ENCODE measurements around the gene NUP210L. TPM values are rescaled to one million over a fixed set of nuclear protein-coding genes. Genes with fewer than 3 reads are reported as not detected.

NUP210L gene
- total RNA-seq, 5 donors from 2014 or later (not counting 1 experiment from before 2014, with no cell fraction given): 0.10 to 0.35 (median 0.18) TPM

DNA sequence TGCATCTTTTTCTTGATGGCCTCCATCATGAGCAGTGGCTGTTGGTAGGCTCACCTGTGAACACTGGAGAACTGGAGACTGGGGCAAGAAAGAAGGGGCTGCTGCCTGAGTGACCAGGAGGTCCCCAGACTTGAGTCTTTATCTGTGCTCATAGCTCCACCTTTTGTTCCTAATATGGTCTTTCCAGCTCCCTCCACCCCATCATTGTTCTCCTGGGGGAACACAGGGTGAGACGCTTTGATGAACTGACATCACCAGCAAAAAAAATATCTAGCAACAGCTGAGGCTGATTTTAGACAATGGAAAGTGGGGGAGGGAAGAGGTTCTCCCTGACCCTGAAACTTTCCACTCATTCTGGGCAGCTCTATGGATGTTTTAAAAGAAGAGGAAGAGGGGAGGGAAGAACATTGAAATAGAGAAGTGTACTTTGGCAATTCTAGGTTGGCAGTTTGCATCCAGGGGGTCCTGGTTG lies 37.2 kb upstream of the NUP210L start, which contains the start of gene TPM3:
TPM3 (minus strand) TSS at position 111 of the 472 bp plus-strand sequence; CDS start at position 29, 82 bp downstream.
- Histone ChIP-seq H3K27ac (ENCODE audit: low read length) (no peak within 1 kb of the TSS), H3K4me3 (ENCODE audit: control insufficient read depth in 1 of 2, extremely low read depth in 1 of 2, low read length in 1 of 2) (no peak within 1 kb of the TSS), H3K27me3 (replicated peaks in 1 of 2; ENCODE audit: control insufficient read depth in 2 of 2, extremely low read depth in 1 of 2, insufficient read depth in 2 of 2, low read length in 1 of 2) (peaks cover 0 to 18% of the 10 kb centered on the region in 2 experiments), H3K9me3 (no peaks in the 10 kb centered on the region), H3K36me3 (ENCODE audit: control insufficient read depth in 2 of 2, extremely low read depth in 1 of 2, insufficient read depth in 1 of 2, low read length in 1 of 2) (no peaks in the 10 kb centered on the region), H3K4me1 (ENCODE audit: control insufficient read depth in 1 of 2, extremely low read depth in 1 of 2, insufficient read depth in 2 of 2, low read length in 2 of 2) (no peaks in the 10 kb centered on the region)
- DNase-seq (no peak), ATAC-seq (replicated peaks in 1 of 4) (no peak)
- Mint-ChIP-seq H3K27ac (no peak within 1 kb of the TSS), H3K36me3 (no peaks in the 10 kb centered on the region), H3K27me3 (peaks cover 13 to 28% of the 10 kb centered on the region in 2 donors), H3K4me1 (no peaks in the 10 kb centered on the region), H3K9me3 (no peaks in the 10 kb centered on the region), H3K4me3 (no peak within 1 kb of the TSS)
- ChIA-PET CTCF (interaction anchor here in 1 of 2 donors (0.6 kb wide), 1 partner anchor 80 kb away, joined by 5 read pairs; no protein-coding TSS in a partner anchor), POLR2A (interaction anchor here (0.6 to 0.7 kb wide), 3 partner anchors 141 to 388 kb away, joined by 4 to 5 read pairs (median 4); no protein-coding TSS in a partner anchor)
- no CpG with 5 or more reads among the region's 1 CpG for WGBS (ENCODE audit: insufficient coverage)

DNA sequence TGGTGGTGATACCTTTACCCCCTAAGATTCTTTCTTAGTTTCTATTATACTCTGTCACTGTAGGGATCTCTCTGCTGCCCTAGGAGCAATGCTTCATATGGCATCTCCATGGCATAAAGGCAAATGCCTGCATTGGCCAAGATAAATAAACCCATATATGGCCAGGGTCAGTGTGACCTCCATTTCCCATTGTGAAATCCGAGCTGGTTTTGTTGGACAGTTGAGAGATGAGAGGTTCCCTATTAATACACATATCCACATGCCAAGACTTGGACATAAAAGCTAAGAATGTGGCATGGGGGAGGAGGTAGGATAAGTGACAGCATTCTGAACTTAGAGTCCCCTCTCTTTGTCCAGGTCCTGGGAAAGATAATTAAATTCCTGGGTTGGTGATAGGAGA lies 35.7 kb upstream of the NUP210L start:
- Histone ChIP-seq H3K4me1 (ENCODE audit: control insufficient read depth in 1 of 2, extremely low read depth in 1 of 2, insufficient read depth in 2 of 2, low read length in 2 of 2) (no peaks in the 10 kb centered on the region), H3K27me3 (replicated peaks in 1 of 2; ENCODE audit: control insufficient read depth in 2 of 2, extremely low read depth in 1 of 2, insufficient read depth in 2 of 2, low read length in 1 of 2) (peaks cover 0 to 18% of the 10 kb centered on the region in 2 experiments), H3K9me3 (no peaks in the 10 kb centered on the region), H3K27ac (ENCODE audit: low read length) (no peak overlapping the region), H3K36me3 (ENCODE audit: control insufficient read depth in 2 of 2, extremely low read depth in 1 of 2, insufficient read depth in 1 of 2, low read length in 1 of 2) (no peaks in the 10 kb centered on the region), H3K4me3 (ENCODE audit: control insufficient read depth in 1 of 2, extremely low read depth in 1 of 2, low read length in 1 of 2) (no peak overlapping the region)
- ATAC-seq (replicated peaks in 1 of 4): no peak
- Mint-ChIP-seq H3K27ac (no peak overlapping the region), H3K4me3 (no peak overlapping the region), H3K9me3 (no peaks in the 10 kb centered on the region), H3K4me1 (peaks cover 0 to 5% (median 0%) of the 10 kb centered on the region in 3 donors), H3K27me3 (peaks cover 13 to 28% of the 10 kb centered on the region in 2 donors), H3K36me3 (no peaks in the 10 kb centered on the region)
- POLR2A ChIA-PET: no interaction called here
- no CpG with 5 or more reads among the region's 1 CpG for WGBS (ENCODE audit: insufficient coverage)
- CTCF ChIA-PET: interaction anchor here in 1 of 2 donors (0.6 to 0.8 kb wide), 2 partner anchors 15 to 145 kb away, joined by 3 to 5 read pairs; no protein-coding TSS in a partner anchor
- no peak for DNase-seq

- peaks cover 0 to 5% of the 10 kb centered on the region in 2 experiments for H3K27me3 ChIP-seq (replicated peaks in 1 of 2; ENCODE audit: control insufficient read depth in 2 of 2, extremely low read depth in 1 of 2, insufficient read depth in 2 of 2, low read length in 1 of 2)
- no peaks in the 10 kb centered on the region for H3K9me3 ChIP-seq
- Mint-ChIP-seq H3K9me3 (no peaks in the 10 kb centered on the region), H3K4me1 (peaks cover 12 to 15% (median 14%) of the 10 kb centered on the region in 3 donors), H3K27ac (no peak overlapping the region), H3K27me3 (peaks cover 2 to 10% of the 10 kb centered on the region in 2 donors), H3K4me3 (no peak overlapping the region), H3K36me3 (peaks cover 3% of the 10 kb centered on the region)
- ChIA-PET CTCF (no interaction called here), POLR2A (no interaction called here)
- WGBS (ENCODE audit: insufficient coverage): 100% methylated on average over 1 of the region's 2 CpGs
- no peak overlapping the region for H3K27ac ChIP-seq (ENCODE audit: low read length)
- no peak for DNase-seq
- H3K4me1 ChIP-seq (ENCODE audit: control insufficient read depth in 1 of 2, extremely low read depth in 1 of 2, insufficient read depth in 2 of 2, low read length in 2 of 2): peaks cover 2 to 9% of the 10 kb centered on the region in 2 experiments
- no peak for ATAC-seq (replicated peaks in 1 of 4)
- no peak overlapping the region for H3K4me3 ChIP-seq (ENCODE audit: control insufficient read depth in 1 of 2, extremely low read depth in 1 of 2, low read length in 1 of 2)
- H3K36me3 ChIP-seq (ENCODE audit: control insufficient read depth in 2 of 2, extremely low read depth in 1 of 2, insufficient read depth in 1 of 2, low read length in 1 of 2): no peaks in the 10 kb centered on the region
Observed at GRCh38 chr1:154186852-154187501, 32.1 kb upstream of the NUP210L start.

GRCh38 chr1:154186177-154186576 lies 31.3 kb upstream of the NUP210L start:
- ATAC-seq (replicated peaks in 1 of 4): no peak
- no peak overlapping the region for H3K4me3 ChIP-seq (ENCODE audit: control insufficient read depth in 1 of 2, extremely low read depth in 1 of 2, low read length in 1 of 2)
- peaks cover 0 to 5% of the 10 kb centered on the region in 2 experiments for H3K27me3 ChIP-seq (replicated peaks in 1 of 2; ENCODE audit: control insufficient read depth in 2 of 2, extremely low read depth in 1 of 2, insufficient read depth in 2 of 2, low read length in 1 of 2)
- peaks cover 7 to 17% of the 10 kb centered on the region in 2 experiments for H3K4me1 ChIP-seq (ENCODE audit: control insufficient read depth in 1 of 2, extremely low read depth in 1 of 2, insufficient read depth in 2 of 2, low read length in 2 of 2)
- H3K4me1 Mint-ChIP-seq: peaks cover 20 to 23% (median 22%) of the 10 kb centered on the region in 3 donors
- POLR2A ChIA-PET: no interaction called here
- peaks cover 0 to 2% of the 10 kb centered on the region in 2 donors for H3K27me3 Mint-ChIP-seq
- CTCF ChIA-PET: no interaction called here
- H3K27ac Mint-ChIP-seq: no peak overlapping the region
- no peaks in the 10 kb centered on the region for H3K9me3 Mint-ChIP-seq
- H3K36me3 ChIP-seq (ENCODE audit: control insufficient read depth in 2 of 2, extremely low read depth in 1 of 2, insufficient read depth in 1 of 2, low read length in 1 of 2): no peaks in the 10 kb centered on the region
- WGBS (ENCODE audit: insufficient coverage): no CpG with 5 or more reads among the region's 1 CpG
- peak; percentile 21 to 76 (median 57) for DNase-seq
- H3K4me3 Mint-ChIP-seq: no peak overlapping the region
- H3K9me3 ChIP-seq: no peaks in the 10 kb centered on the region
- peaks cover 5% of the 10 kb centered on the region for H3K36me3 Mint-ChIP-seq
- H3K27ac ChIP-seq (ENCODE audit: low read length): no peak overlapping the region

DNA sequence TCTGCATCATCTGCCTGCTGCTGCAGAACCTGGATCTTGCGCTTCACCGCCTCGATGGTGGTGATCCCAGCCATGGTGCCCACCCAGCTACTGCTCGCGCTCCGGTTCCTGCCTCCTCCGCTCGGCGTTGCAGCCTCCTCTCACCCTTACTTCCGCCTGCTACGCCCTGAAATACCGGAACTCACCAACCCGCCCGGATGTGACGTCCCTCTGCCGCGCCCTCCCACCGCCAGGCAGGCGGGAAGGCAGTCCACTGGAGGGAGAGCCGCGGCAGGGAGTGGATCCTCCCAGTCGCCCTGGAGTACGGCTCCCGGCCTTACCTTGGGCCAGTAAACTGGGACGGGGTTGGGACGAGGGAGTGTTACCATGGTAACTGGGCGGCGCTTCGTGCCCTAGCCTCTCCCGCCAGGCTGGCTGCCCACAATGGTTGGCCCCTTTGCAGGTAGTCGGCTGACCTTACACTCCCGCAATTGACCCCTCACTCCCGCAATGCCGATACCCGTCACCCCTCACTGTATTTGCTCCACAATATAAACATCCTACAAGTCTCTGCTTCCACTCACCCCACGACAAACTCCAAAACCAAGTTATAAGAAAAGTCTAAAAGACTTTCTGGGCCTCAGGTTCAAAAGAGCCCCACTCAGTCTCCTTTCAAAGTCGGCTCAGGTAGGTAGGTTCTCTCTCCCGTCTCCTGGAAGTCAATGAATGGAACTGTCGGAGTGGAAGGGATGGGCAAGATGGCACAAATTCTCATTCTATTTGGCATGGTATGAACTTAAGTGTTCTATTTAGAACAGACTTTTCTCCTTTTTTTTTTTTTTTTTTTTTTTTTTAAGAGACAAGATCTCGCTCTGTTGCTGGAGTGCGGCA lies 28.4 kb upstream of the NUP210L start:
- Histone ChIP-seq H3K4me1 (ENCODE audit: control insufficient read depth in 1 of 2, extremely low read depth in 1 of 2, insufficient read depth in 2 of 2, low read length in 2 of 2) (peaks cover 31 to 46% of the 10 kb centered on the region in 2 experiments), H3K36me3 (ENCODE audit: control insufficient read depth in 2 of 2, extremely low read depth in 1 of 2, insufficient read depth in 1 of 2, low read length in 1 of 2) (peaks cover 0 to 13% of the 10 kb centered on the region in 2 donors), H3K9me3 (no peaks in the 10 kb centered on the region), H3K4me3 (ENCODE audit: control insufficient read depth in 1 of 2, extremely low read depth in 1 of 2, low read length in 1 of 2) (peak overlapping the region; percentile 94 to 96), H3K27me3 (replicated peaks in 1 of 2; ENCODE audit: control insufficient read depth in 2 of 2, extremely low read depth in 1 of 2, insufficient read depth in 2 of 2, low read length in 1 of 2) (peaks cover 0 to 5% of the 10 kb centered on the region in 2 experiments), H3K27ac (ENCODE audit: low read length) (peak overlapping the region; percentile 86)
- DNase-seq (peak; percentile 86 to 97 (median 93)), ATAC-seq (replicated peaks in 1 of 4) (peak; percentile 86 to 89 (median 88))
- Mint-ChIP-seq H3K27ac (peak overlapping the region; percentile 100), H3K9me3 (no peaks in the 10 kb centered on the region), H3K27me3 (no peaks in the 10 kb centered on the region), H3K4me1 (peaks cover 49 to 52% (median 50%) of the 10 kb centered on the region in 3 donors), H3K4me3 (peak overlapping the region; percentile 95 to 100 (median 100)), H3K36me3 (peaks cover 18% of the 10 kb centered on the region)
- CTCF ChIA-PET: interaction anchor here in 1 of 2 donors (1.9 kb wide), 1 partner anchor 37 kb away, joined by 4 read pairs; the partner anchor contains the start of gene UBAP2L
- under 1% methylated on average over 35 of the region's 41 CpGs for WGBS (ENCODE audit: insufficient coverage)
- POLR2A ChIA-PET: interaction anchor here in 1 of 2 donors (2.1 kb wide), 1 partner anchor 25 kb away, joined by 8 read pairs; no protein-coding TSS in a partner anchor

All from T-cell (primary cell).